ENCODE results near the gene NRP1. TPM values are rescaled to one million over a fixed set of nuclear protein-coding genes. Genes with fewer than 3 reads are reported as not detected.

NRP1 gene
- polyA plus RNA-seq, 3 donors = 1.1 to 1.7 (median 1.3) TPM

DNA sequence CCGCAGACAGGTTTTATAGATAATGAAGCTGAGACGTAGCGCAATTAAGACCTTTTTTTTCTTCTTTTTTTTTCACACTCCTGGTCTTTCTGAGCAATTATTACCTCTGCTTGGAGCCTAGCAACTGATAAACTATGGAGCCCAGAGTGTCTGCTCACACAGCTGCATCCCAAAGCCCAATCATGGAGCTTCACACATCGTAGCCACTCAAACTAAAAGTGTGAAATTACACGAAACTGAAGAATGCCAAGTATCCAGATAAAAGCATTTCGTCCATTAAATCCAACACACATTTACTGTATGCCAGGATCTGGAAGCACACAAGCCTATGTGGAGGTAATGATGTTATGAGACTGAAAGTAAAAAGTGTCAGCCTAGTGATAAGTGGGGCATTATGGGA is 97.6 kb downstream of the NRP1 start:
- no peaks in the 10 kb centered on the region for H3K79me2 ChIP-seq (ENCODE audit: insufficient read depth, low read length)
- no peaks in the 10 kb centered on the region for H4K20me1 ChIP-seq (ENCODE audit: insufficient read depth, low read length)
- H3K27me3 Mint-ChIP-seq (ENCODE audit: low read depth in 3 of 3) = peaks cover 0 to 5% (median 2%) of the 10 kb centered on the region in 3 donors
- H3K4me1 Mint-ChIP-seq = peaks cover 7% of the 10 kb centered on the region
- no peak overlapping the region for H2AFZ ChIP-seq (ENCODE audit: insufficient read depth, low read depth, low read length, poor library complexity, severe bottlenecking)
- intact Hi-C loops (cut with micrococcal nuclease) = no loop called here
- no peak for DNase-seq
- no peak overlapping the region for H3K4me2 ChIP-seq (replicated peaks; ENCODE audit: extremely low read depth, low read length, poor library complexity, severe bottlenecking)
- no peak overlapping the region for H3K27ac Mint-ChIP-seq
- H3K36me3 Mint-ChIP-seq = no peaks in the 10 kb centered on the region
- no peaks in the 10 kb centered on the region for H3K4me1 ChIP-seq (ENCODE audit: control insufficient read depth in 1 of 2, insufficient read depth in 2 of 2, low read length in 2 of 2)
- no peaks in the 10 kb centered on the region for H3K27me3 ChIP-seq (ENCODE audit: control insufficient read depth in 2 of 2, insufficient read depth in 2 of 2, low read length in 2 of 2)
- TF ChIP-seq, protein P1, sequence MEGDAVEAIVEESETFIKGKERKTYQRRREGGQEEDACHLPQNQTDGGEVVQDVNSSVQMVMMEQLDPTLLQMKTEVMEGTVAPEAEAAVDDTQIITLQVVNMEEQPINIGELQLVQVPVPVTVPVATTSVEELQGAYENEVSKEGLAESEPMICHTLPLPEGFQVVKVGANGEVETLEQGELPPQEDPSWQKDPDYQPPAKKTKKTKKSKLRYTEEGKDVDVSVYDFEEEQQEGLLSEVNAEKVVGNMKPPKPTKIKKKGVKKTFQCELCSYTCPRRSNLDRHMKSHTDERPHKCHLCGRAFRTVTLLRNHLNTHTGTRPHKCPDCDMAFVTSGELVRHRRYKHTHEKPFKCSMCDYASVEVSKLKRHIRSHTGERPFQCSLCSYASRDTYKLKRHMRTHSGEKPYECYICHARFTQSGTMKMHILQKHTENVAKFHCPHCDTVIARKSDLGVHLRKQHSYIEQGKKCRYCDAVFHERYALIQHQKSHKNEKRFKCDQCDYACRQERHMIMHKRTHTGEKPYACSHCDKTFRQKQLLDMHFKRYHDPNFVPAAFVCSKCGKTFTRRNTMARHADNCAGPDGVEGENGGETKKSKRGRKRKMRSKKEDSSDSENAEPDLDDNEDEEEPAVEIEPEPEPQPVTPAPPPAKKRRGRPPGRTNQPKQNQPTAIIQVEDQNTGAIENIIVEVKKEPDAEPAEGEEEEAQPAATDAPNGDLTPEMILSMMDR (IDR thresholded peaks at IDR 0.05) = no peak
- no peaks in the 10 kb centered on the region for H3K36me3 ChIP-seq (replicated peaks in 1 of 2; ENCODE audit: control insufficient read depth in 1 of 2, insufficient read depth in 2 of 2, low read length in 2 of 2)
- H3K9ac ChIP-seq (ENCODE audit: insufficient read depth, low read length, poor library complexity, severe bottlenecking) = no peak overlapping the region
- H3K27ac ChIP-seq (ENCODE audit: low read depth in 1 of 2, low read length in 2 of 2) = no peak overlapping the region
- peaks cover 0 to 2% (median 0%) of the 10 kb centered on the region in 7 donors for H3K9me3 Mint-ChIP-seq
- no peak overlapping the region for H3K4me3 ChIP-seq (replicated peaks in 1 of 3; ENCODE audit: low read depth in 2 of 3, low read length in 3 of 3)
- no peak overlapping the region for H3K4me3 Mint-ChIP-seq
- H3K9me3 ChIP-seq (replicated peaks in 1 of 2; ENCODE audit: control insufficient read depth in 1 of 2, insufficient read depth in 1 of 2, low read length in 2 of 2) = no peaks in the 10 kb centered on the region
- WGBS (ENCODE audit: insufficient coverage) = no CpG with 5 or more reads among the region's 6 CpGs

DNA sequence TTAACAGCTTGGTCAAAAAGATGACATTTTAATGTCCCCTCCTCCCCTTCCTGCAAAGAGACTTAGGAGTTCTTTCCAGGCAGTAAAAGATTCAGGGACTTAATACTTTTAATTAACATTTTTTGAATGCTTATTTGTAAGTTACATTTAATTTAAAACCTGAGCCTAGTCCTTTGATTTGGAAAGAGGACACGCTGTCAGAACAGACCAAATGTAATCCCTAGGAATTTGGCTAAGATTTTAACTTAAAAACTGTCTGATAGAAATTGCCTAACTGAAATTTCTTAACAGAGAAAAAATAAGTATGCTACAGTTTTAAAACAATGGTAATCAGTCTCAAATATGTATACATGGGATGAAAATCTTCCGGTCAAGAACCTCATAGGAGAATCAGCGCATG is 98.5 kb downstream of the NRP1 start:
- no peak overlapping the region for H3K27ac Mint-ChIP-seq
- DNase-seq = no peak
- Histone ChIP-seq H3K79me2 (ENCODE audit: insufficient read depth, low read length) (no peaks in the 10 kb centered on the region), H2AFZ (ENCODE audit: insufficient read depth, low read depth, low read length, poor library complexity, severe bottlenecking) (no peak overlapping the region), H3K4me1 (ENCODE audit: control insufficient read depth in 1 of 2, insufficient read depth in 2 of 2, low read length in 2 of 2) (no peaks in the 10 kb centered on the region), H3K9ac (ENCODE audit: insufficient read depth, low read length, poor library complexity, severe bottlenecking) (no peak overlapping the region), H3K36me3 (replicated peaks in 1 of 2; ENCODE audit: control insufficient read depth in 1 of 2, insufficient read depth in 2 of 2, low read length in 2 of 2) (no peaks in the 10 kb centered on the region), H4K20me1 (ENCODE audit: insufficient read depth, low read length) (no peaks in the 10 kb centered on the region), H3K4me3 (replicated peaks in 1 of 3; ENCODE audit: low read depth in 2 of 3, low read length in 3 of 3) (no peak overlapping the region), H3K9me3 (replicated peaks in 1 of 2; ENCODE audit: control insufficient read depth in 1 of 2, insufficient read depth in 1 of 2, low read length in 2 of 2) (no peaks in the 10 kb centered on the region), H3K4me2 (replicated peaks; ENCODE audit: extremely low read depth, low read length, poor library complexity, severe bottlenecking) (no peak overlapping the region), H3K27me3 (ENCODE audit: control insufficient read depth in 2 of 2, insufficient read depth in 2 of 2, low read length in 2 of 2) (no peaks in the 10 kb centered on the region), H3K27ac (ENCODE audit: low read depth in 1 of 2, low read length in 2 of 2) (no peak overlapping the region)
- H3K36me3 Mint-ChIP-seq = no peaks in the 10 kb centered on the region
- H3K27me3 Mint-ChIP-seq (ENCODE audit: low read depth in 3 of 3) = peaks cover 2 to 4% (median 2%) of the 10 kb centered on the region in 3 donors
- intact Hi-C loops (cut with micrococcal nuclease) = no loop called here
- H3K4me1 Mint-ChIP-seq = peaks cover 4% of the 10 kb centered on the region
- H3K4me3 Mint-ChIP-seq = no peak overlapping the region
- H3K9me3 Mint-ChIP-seq = peaks cover 0 to 2% (median 0%) of the 10 kb centered on the region in 7 donors
- WGBS (ENCODE audit: insufficient coverage) = no CpG with 5 or more reads among the region's 3 CpGs
- TF ChIP-seq, protein P1 (IDR thresholded peaks at IDR 0.05) = no peak
